Caco-2 (cell line): Measurements from ENCODE around the gene KLHDC3. TPM values are rescaled to one million over a fixed set of nuclear protein-coding genes. Genes with fewer than 3 reads are reported as not detected.
A peak's percentile ranks its signal among the peaks of the same experiment; 100 is the strongest.

Source experiments
- BruUV-seq: library from RNA; stranded (reverse); fragments of 400-500 nt; replicated peaks from 2 replicates; lab custom pipeline; 2021; lab: Mats Ljungman, UMichigan
- CTCF ChIA-PET: fragments of 300-600 bp; sonication (Branson Sonifier 250); formaldehyde crosslinking; loops from one replicate; lab custom pipeline; 2022; ENCODE audit warnings: antibody characterized with exemption; lab: Charles Lee
- POLR2A ChIA-PET: fragments of 300-600 bp; sonication (Branson Sonifier 250); formaldehyde crosslinking; loops from one replicate; lab custom pipeline; 2022; ENCODE audit warnings: antibody characterized with exemption; lab: Charles Lee
- DNase-seq, 2 experiments: peaks; one replicate each; pipeline versions ENCODE4 v3.0.0 to v3.0.0-alpha.2; 2020 to 2022
- H3K27me3 ChIP-seq: replicated peaks from 2 replicates; pipeline ENCODE4 v1.6.0; 2011; ENCODE audit warnings: low read length; ENCODE audit not compliant: control insufficient read depth, insufficient read depth
- H3K36me3 ChIP-seq: 2 replicates; pipeline ENCODE4 v1.5.1; 2011; ENCODE audit warnings: low read length; ENCODE audit not compliant: control insufficient read depth, insufficient read depth
- H3K4me1 ChIP-seq: fragments of 250-450 bp; sonication (Bioruptor Pico); 2 replicates; pipeline ENCODE4 v1.5.1; 2020; ENCODE audit warnings: mild to moderate bottlenecking
- H3K4me3 ChIP-seq: 2 replicates; pipeline ENCODE4 v1.5.1; 2011; ENCODE audit warnings: low read depth, mild to moderate bottlenecking, control low read depth, low read length
- H3K9me3 ChIP-seq: fragments of 250-450 bp; sonication (Bioruptor Pico); 2 replicates; pipeline ENCODE4 v1.5.1; 2020; ENCODE audit warnings: mild to moderate bottlenecking, moderate library complexity
- H3K27ac Mint-ChIP-seq: one replicate; pipeline ENCODE4 v1.8.0; 2022; ENCODE audit warnings: mixed read lengths; ENCODE audit not compliant: unreplicated experiment
- H3K27me3 Mint-ChIP-seq: one replicate; pipeline ENCODE4 v1.8.0; 2022; ENCODE audit warnings: mixed read lengths; ENCODE audit not compliant: insufficient read depth, unreplicated experiment
- H3K36me3 Mint-ChIP-seq: one replicate; pipeline ENCODE4 v1.8.0; 2022; ENCODE audit warnings: mild to moderate bottlenecking, mixed read lengths; ENCODE audit not compliant: insufficient read depth, unreplicated experiment
- H3K4me1 Mint-ChIP-seq: one replicate; pipeline ENCODE4 v1.8.0; 2022; ENCODE audit warnings: low read depth, mixed read lengths; ENCODE audit not compliant: unreplicated experiment
- H3K4me3 Mint-ChIP-seq: one replicate; pipeline ENCODE4 v1.8.0; 2022; ENCODE audit warnings: mild to moderate bottlenecking, moderate library complexity, mixed read lengths; ENCODE audit not compliant: unreplicated experiment
- H3K9me3 Mint-ChIP-seq: one replicate; pipeline ENCODE4 v1.8.0; 2022; ENCODE audit warnings: mixed read lengths; ENCODE audit not compliant: unreplicated experiment
- CTCF ChIP-seq, 2 experiments: fragments of 200-600 bp in 1 of 2; IDR thresholded peaks; 1 replicate in 1 of 2; 2 replicates in 1 of 2; pipeline versions ENCODE4 v1.5.1 to v1.8.0; 2011 to 2022; ENCODE audit warnings: antibody characterized with exemption in 1 of 2, control low read depth in 1 of 2, inconsistent platforms in 1 of 2, low read depth in 1 of 2, low read length in 1 of 2, mild to moderate bottlenecking in 1 of 2, moderate library complexity in 1 of 2; ENCODE audit not compliant: insufficient read depth in 1 of 2, severe bottlenecking in 1 of 2, unreplicated experiment in 1 of 2
- intact Hi-C: fragments of 100-400 bp; cut with micrococcal nuclease; formaldehyde crosslinking; loops from one replicate; pipeline ENCODE4 v1.10.0; 2022; ENCODE audit not compliant: unreplicated experiment
- total RNA-seq: library from RNA; stranded (reverse); gene quantifications from 2 replicates; pipeline ENCODE4 v1.2.3, GENCODE V29; 2022

KLHDC3 gene
- total RNA-seq, 1 experiment from 2014 or later: 66.8 TPM

DNA sequence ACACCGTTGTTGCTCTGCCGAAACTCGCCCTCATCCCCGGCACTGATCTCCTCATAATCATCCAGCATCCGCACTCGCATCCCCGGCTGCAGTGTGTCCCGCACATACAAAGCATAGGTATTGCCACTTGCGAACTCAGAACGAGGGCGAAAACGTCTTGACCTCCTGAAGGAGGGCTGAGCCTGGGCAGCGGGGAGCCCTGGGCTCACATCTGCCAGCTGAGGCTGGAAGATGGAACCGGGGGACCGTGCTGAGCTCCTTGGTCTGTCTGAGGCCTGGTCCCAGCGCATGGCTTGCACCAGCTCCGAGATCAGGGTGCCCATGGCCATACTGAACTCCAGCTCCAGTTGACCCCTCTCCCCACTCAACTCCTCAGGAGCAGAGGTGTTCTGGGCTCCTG is 36.9 kb downstream of the KLHDC3 start:
- Mint-ChIP-seq H3K9me3 (no peaks in the 10 kb centered on the region), H3K4me3 (no peak overlapping the region), H3K27ac (no peak overlapping the region), H3K27me3 (no peaks in the 10 kb centered on the region), H3K4me1 (peaks cover 29% of the 10 kb centered on the region), H3K36me3 (peaks cover 71% of the 10 kb centered on the region)
- no peak for TF ChIP-seq CTCF (IDR thresholded peaks at IDR 0.05; ENCODE audit: insufficient read depth in 1 of 2, low read depth in 1 of 2, low read length in 1 of 2, severe bottlenecking in 1 of 2, unreplicated experiment in 1 of 2)
- peaks cover 20% of the 10 kb centered on the region for H3K4me1 ChIP-seq
- POLR2A ChIA-PET: no interaction called here
- DNase-seq: no peak
- CTCF ChIA-PET: no interaction called here
- no peaks in the 10 kb centered on the region for H3K27me3 ChIP-seq
- H3K4me3 ChIP-seq: no peak overlapping the region
- no TSS peak for BruUV-seq
- intact Hi-C loops: loop anchor here (5.0 kb wide), 1 partner anchor 149 kb away; no protein-coding TSS in a partner anchor
- H3K9me3 ChIP-seq: no peaks in the 10 kb centered on the region
- peaks cover 2% of the 10 kb centered on the region; the same call in 1 of the 2 replicates for H3K36me3 ChIP-seq

DNA sequence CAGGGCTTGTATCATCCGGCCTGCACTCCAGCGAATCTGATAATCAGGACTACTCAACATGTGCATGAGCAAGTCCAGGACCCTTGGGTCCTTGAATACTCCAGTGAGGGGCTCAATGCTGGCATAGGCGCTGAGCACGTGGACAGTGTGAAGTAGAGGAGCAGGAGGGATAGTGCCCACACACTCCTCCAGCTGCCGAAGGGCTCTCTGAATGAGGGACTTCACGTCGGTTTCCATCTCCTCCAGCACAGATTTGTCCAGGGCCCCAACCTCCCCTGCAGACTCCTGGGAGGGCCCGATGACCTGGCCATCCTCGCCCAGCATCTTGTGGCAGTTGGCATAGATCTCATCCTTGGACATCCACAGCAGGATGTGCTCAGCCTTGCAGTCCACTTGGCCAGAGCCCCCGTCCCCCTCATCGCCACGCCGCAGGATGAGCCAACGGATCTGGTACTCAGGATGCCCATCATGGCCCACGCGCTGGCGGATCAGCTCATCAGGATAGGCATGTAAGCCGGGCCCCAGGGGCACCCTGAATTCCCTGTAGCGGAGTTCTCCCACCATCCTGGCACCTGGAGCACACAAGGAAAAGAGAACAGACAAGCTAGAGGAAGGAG is 38.3 kb downstream of the KLHDC3 start:
- no peak for TF ChIP-seq CTCF (IDR thresholded peaks at IDR 0.05; ENCODE audit: insufficient read depth in 1 of 2, low read depth in 1 of 2, low read length in 1 of 2, severe bottlenecking in 1 of 2, unreplicated experiment in 1 of 2)
- H3K36me3 ChIP-seq: peaks cover 2% of the 10 kb centered on the region; the same call in 1 of the 2 replicates
- peaks cover 20% of the 10 kb centered on the region for H3K4me1 ChIP-seq
- H3K9me3 ChIP-seq: no peaks in the 10 kb centered on the region
- Mint-ChIP-seq H3K4me1 (peaks cover 30% of the 10 kb centered on the region), H3K36me3 (peaks cover 79% of the 10 kb centered on the region), H3K9me3 (no peaks in the 10 kb centered on the region), H3K27ac (peak overlapping the region; percentile 97), H3K4me3 (peak overlapping the region; percentile 100), H3K27me3 (no peaks in the 10 kb centered on the region)
- H3K27me3 ChIP-seq: no peaks in the 10 kb centered on the region
- no peak for DNase-seq
- peak overlapping the region; percentile 71 for H3K4me3 ChIP-seq
- ChIA-PET CTCF (interaction anchor here (0.6 kb wide), 1 partner anchor 111 kb away, joined by 4 read pairs; no protein-coding TSS in a partner anchor), POLR2A (no interaction called here)
- BruUV-seq: no TSS peak
- intact Hi-C loops: loop anchor here (5.0 kb wide), 1 partner anchor 150 kb away; no protein-coding TSS in a partner anchor

DNA sequence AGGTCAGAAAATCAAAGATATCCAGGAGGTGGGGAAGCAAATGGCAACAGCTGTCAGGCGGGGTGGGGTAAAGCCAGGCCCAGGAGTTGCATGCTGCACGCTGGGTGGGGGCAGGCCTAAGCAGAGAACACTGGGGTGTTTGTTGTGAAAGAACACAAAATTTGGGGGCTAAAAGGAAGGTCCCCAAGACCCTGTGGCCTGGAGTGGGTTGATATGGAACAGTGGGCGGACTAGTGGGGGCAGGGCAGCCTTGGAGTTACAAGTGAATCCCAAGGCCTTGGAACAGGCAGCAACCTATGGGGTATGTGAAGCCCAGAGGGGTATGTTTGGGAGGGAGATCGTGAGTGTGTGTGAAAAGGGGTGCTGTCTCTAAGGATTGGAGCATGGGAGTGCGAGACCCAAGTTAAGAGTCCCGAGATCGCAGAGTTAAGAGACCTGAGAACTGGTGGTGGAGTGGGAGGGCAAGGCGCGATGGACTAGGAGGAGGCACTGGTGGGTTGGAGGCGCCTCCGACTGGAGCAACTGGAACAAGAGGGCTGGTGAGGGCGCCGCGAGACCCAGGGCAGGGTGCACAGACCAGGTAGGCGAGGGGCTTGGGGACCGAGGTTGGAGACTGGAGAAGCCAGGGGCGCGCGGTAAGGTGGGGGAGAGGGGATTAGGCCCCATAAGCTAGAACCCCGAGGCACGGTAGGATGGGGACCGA is 38.9 kb downstream of the KLHDC3 start:
- peak; percentile 43 to 47 for DNase-seq
- peaks cover 20% of the 10 kb centered on the region for H3K4me1 ChIP-seq
- TF ChIP-seq CTCF (IDR thresholded peaks at IDR 0.05; ENCODE audit: insufficient read depth in 1 of 2, low read depth in 1 of 2, low read length in 1 of 2, severe bottlenecking in 1 of 2, unreplicated experiment in 1 of 2): no peak
- Mint-ChIP-seq H3K27me3 (no peaks in the 10 kb centered on the region), H3K27ac (peak overlapping the region; percentile 97), H3K4me3 (peak overlapping the region; percentile 100), H3K36me3 (peaks cover 78% of the 10 kb centered on the region), H3K4me1 (peaks cover 31% of the 10 kb centered on the region), H3K9me3 (no peaks in the 10 kb centered on the region)
- H3K27me3 ChIP-seq: no peaks in the 10 kb centered on the region
- no peaks in the 10 kb centered on the region for H3K9me3 ChIP-seq
- peaks cover 2% of the 10 kb centered on the region; the same call in 1 of the 2 replicates for H3K36me3 ChIP-seq
- TSS peak; percentile 19 for BruUV-seq
- CTCF ChIA-PET: interaction anchor here (1.0 kb wide), 1 partner anchor 91 kb away, joined by 5 read pairs; no protein-coding TSS in a partner anchor
- intact Hi-C loops: loop anchor here (5.0 kb wide), 1 partner anchor 151 kb away; no protein-coding TSS in a partner anchor
- POLR2A ChIA-PET: interaction anchor here (1.0 to 1.1 kb wide), 4 partner anchors 23 to 118 kb away, joined by 3 to 7 read pairs (median 4); partner anchors contain the start of gene RRP36
- peak overlapping the region; percentile 71 for H3K4me3 ChIP-seq
